Prostate gland (tissue), 2 donors: ENCODE data around the gene DISP2. TPM values are rescaled to one million over a fixed set of nuclear protein-coding genes. Genes with fewer than 3 reads are reported as not detected.

Source experiments
- DNase-seq: peaks from one replicate; pipeline ENCODE4 v3.0.0-alpha.2; 2019; ENCODE audit warnings: low spot score
- H3K27ac ChIP-seq, 2 donors: fragments of 200-600 bp; sonication (generic); 2 replicates each; pipeline ENCODE4 v1.5.1; 2017 to 2019
- H3K27me3 ChIP-seq: fragments of 200-600 bp; sonication (generic); replicated peaks from 2 replicates; pipeline ENCODE4 v1.5.1; 2019; ENCODE audit not compliant: insufficient read depth
- H3K36me3 ChIP-seq, 2 donors: fragments of 200-600 bp; sonication (generic); 1 replicate in 1 of 2; 2 replicates in 1 of 2; pipeline versions ENCODE4 v1.5.1 to v1.8.1; 2017 to 2019
- H3K4me1 ChIP-seq: fragments of 200-600 bp; sonication (generic); replicated peaks from 2 replicates; pipeline ENCODE4 v1.5.1; 2019
- H3K4me3 ChIP-seq, 2 donors: fragments of 200-600 bp; sonication (generic); 2 replicates each; pipeline ENCODE4 v1.5.1; 2017 to 2019
- H3K9me3 ChIP-seq: fragments of 200-600 bp; sonication (generic); 2 replicates; pipeline ENCODE4 v1.5.1; 2017
- POLR2A ChIP-seq: fragments of 450-650 bp; IDR thresholded peaks from one replicate; pipeline ENCODE4 v1.6.1; 2016; ENCODE audit warnings: antibody characterized with exemption, mild to moderate bottlenecking
- POLR2AphosphoS5 ChIP-seq: sonication (generic); formaldehyde crosslinking; IDR thresholded peaks from one replicate; pipeline ENCODE4 v1.6.1; 2017; ENCODE audit warnings: antibody characterized with exemption
- WGBS: methylation state at CpG from one replicate; pipeline ENCODE4 v1.1.5; 2018; 5-methylcytosine and 5-hydroxymethylcytosine counted together
- intact Hi-C: fragments of 100-400 bp; cut with DNase I; formaldehyde crosslinking; loops from one replicate; pipeline ENCODE4 v1.14.2; 2022
- total RNA-seq, 2 donors: library from RNA; depleted of rRNA; stranded (reverse); fragments of >200 nt; gene quantifications; one replicate each; pipeline ENCODE4 v1.1.0, GENCODE V29; 2016
- TF ChIP-seq, protein P1 (sequence below), 4 experiments: fragments of 200-600 bp in 2 of 4; fragments of 450-650 bp in 2 of 4; sonication (generic) in 2 of 4; IDR thresholded peaks; 1 replicate in 3 of 4; 2 replicates in 1 of 4; pipeline ENCODE4 v1.5.1; 2016 to 2019; ENCODE audit warnings: antibody characterized with exemption in 4 of 4, mild to moderate bottlenecking in 2 of 4, moderate library complexity in 2 of 4

The DISP2 gene
- total RNA-seq, 2 donors from 2014 or later = 0.27 to 1.6 TPM

DNA sequence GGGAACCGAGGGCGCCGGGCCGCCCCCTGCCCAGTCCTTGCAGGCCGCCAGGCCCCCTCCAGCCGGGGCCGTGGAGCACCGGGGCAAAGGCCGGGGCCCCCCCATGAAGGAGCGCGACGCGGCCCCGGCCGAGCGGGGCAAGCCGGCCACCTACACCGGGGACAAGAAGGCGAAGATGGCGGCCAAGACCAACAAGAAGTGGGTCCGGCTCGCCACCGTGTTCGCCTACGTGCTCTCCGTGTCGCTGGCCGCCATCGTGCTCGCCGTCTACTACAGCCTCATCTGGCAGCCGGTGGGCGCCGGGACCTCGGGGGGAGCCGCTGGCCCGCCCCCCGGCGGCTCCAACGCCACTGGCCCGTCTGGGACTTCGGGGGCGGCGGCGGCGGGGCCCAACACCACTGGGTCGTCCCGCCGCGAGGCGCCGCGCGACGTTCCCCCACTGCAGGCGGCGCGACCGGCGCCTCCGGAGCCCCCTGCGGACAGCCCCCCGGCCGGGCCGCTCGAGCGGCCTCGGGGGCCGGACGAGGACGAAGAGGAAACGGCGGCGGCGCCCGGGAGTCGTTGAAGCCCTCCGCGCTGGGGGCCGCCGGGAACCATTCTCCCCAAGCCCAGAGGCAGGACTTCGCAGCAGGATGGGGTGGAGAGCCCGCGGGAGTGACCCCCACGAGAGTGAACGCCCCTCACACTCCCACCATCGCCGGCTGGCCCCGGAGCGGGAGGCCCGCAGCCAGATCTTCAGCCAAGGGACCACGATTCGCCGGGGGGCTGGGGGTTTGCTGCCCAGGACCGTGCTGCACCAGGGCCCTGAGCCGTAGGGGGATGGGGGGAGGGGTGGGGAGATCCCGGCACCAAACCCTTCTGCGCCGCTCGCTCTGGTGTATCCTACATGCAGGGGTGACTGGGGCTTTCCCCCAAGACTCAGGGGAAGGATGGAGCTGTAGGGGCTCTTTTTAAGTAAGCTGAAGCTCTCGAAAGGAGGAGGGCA lies 33.8 kb upstream of the DISP2 start:
- whole genome bisulfite sequencing = 3% methylated on average over 85 of the region's 101 CpGs
- intact Hi-C loops = loop anchor here (2.0 to 5.0 kb wide), 2 partner anchors 17 to 33 kb away; partner anchors contain the start of genes CCDC9B and DISP2

DNA sequence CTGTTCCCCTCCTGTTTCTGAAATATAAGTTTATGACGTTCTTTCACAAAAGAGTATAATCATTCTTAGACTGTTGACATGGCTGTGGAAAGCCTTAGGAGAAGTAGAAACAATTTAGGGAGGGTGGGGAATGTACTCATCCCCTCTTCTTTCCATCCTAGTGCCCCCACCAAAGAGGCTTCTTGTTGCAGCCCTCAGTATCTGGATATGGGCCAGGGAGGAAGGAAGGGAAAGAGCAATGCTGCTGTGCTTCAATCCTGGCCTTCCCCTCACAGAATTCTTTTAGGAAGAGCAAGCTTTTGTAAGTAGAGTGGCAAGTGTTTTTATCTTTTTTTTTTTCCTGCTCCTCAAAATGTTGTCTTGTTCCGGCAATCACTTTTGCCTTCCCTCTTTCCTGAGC lies 32.8 kb upstream of the DISP2 start:
- DNase-seq = no peak
- H3K27me3 ChIP-seq = no peaks in the 10 kb centered on the region
- no peaks in the 10 kb centered on the region for H3K9me3 ChIP-seq
- no peak for TF ChIP-seq POLR2A
- TF ChIP-seq POLR2AphosphoS5 = no peak
- TF ChIP-seq, protein P1, sequence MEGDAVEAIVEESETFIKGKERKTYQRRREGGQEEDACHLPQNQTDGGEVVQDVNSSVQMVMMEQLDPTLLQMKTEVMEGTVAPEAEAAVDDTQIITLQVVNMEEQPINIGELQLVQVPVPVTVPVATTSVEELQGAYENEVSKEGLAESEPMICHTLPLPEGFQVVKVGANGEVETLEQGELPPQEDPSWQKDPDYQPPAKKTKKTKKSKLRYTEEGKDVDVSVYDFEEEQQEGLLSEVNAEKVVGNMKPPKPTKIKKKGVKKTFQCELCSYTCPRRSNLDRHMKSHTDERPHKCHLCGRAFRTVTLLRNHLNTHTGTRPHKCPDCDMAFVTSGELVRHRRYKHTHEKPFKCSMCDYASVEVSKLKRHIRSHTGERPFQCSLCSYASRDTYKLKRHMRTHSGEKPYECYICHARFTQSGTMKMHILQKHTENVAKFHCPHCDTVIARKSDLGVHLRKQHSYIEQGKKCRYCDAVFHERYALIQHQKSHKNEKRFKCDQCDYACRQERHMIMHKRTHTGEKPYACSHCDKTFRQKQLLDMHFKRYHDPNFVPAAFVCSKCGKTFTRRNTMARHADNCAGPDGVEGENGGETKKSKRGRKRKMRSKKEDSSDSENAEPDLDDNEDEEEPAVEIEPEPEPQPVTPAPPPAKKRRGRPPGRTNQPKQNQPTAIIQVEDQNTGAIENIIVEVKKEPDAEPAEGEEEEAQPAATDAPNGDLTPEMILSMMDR (IDR thresholded peaks at IDR 0.05) = no peak
- no peaks in the 10 kb centered on the region for H3K36me3 ChIP-seq
- H3K4me1 ChIP-seq = peaks cover 4% of the 10 kb centered on the region
- 79% methylated on average over 2 of the region's 2 CpGs for WGBS
- no peak overlapping the region for H3K27ac ChIP-seq
- peak overlapping the region; percentile 70 to 77 for H3K4me3 ChIP-seq
- intact Hi-C loops = no loop called here

More for the DNA sequence above, 33.8 kb upstream of the DISP2 start:
- peaks cover 4% of the 10 kb centered on the region for H3K4me1 ChIP-seq
- TF ChIP-seq POLR2AphosphoS5 = no peak
- TF ChIP-seq POLR2A = no peak
- no peaks in the 10 kb centered on the region for H3K9me3 ChIP-seq
- no peaks in the 10 kb centered on the region for H3K27me3 ChIP-seq
- peak overlapping the region; percentile 70 to 77 for H3K4me3 ChIP-seq
- H3K27ac ChIP-seq = peak overlapping the region; percentile 67 to 68
- no peak for DNase-seq
- H3K36me3 ChIP-seq = no peaks in the 10 kb centered on the region

DNA sequence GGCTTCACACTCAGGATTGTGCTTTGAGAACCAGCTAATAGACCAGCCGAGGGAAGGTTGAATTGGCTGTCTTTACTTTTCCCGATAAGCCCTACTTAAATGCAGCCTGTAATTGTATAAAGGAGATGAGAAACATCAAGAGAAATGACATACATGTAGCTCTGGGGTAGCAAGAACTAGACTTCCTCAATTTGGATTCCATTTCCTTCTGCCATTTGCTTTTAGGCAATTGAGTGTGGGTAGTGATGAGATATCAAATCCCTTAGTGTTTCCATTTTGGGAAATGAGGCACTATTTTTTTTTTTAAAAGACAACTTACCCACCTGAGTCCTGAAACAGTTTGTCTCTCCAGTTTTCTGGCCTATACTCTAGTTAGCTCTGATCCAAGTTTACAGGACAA lies 32.3 kb upstream of the DISP2 start:
- no peaks in the 10 kb centered on the region for H3K36me3 ChIP-seq
- 96% methylated on average over 2 of the region's 2 CpGs for WGBS
- intact Hi-C loops = no loop called here
- no peak overlapping the region for H3K27ac ChIP-seq
- DNase-seq = no peak
- H3K4me1 ChIP-seq = peaks cover 4% of the 10 kb centered on the region
- no peak overlapping the region for H3K4me3 ChIP-seq
- H3K9me3 ChIP-seq = no peaks in the 10 kb centered on the region
- no peak for TF ChIP-seq POLR2AphosphoS5
- TF ChIP-seq, protein P1 (IDR thresholded peaks at IDR 0.05) = no peak
- TF ChIP-seq POLR2A = no peak
- no peaks in the 10 kb centered on the region for H3K27me3 ChIP-seq

DNA sequence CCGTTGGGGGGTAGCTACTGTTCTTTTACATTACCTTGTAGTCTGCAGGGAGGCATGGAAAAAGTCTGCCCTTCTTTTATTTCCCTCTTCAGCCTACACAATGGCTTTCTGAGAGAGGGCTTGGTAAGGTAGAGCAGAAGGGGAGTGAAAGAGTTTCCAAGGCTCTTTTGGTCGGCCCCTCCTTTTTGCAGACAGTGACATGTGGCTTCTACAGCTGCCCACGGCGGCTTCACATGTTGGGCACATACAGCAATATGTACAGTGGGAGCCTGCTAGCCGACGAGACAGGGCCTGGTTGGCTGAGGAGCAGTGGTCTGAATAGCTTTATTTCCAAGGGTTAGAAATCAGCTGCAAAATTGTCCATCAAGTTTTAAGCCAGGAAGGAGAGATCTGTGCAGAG lies 30.6 kb upstream of the DISP2 start:
- 78% methylated on average over 6 of the region's 6 CpGs for WGBS
- no peak overlapping the region for H3K27ac ChIP-seq
- no peak overlapping the region for H3K4me3 ChIP-seq
- H3K4me1 ChIP-seq = peaks cover 4% of the 10 kb centered on the region
- intact Hi-C loops = no loop called here
- DNase-seq = no peak
- no peaks in the 10 kb centered on the region for H3K27me3 ChIP-seq
- H3K9me3 ChIP-seq = no peaks in the 10 kb centered on the region
- TF ChIP-seq POLR2AphosphoS5 (no peak), POLR2A (no peak)
- TF ChIP-seq, protein P1 (IDR thresholded peaks at IDR 0.05) = no peak
- no peaks in the 10 kb centered on the region for H3K36me3 ChIP-seq

DNA sequence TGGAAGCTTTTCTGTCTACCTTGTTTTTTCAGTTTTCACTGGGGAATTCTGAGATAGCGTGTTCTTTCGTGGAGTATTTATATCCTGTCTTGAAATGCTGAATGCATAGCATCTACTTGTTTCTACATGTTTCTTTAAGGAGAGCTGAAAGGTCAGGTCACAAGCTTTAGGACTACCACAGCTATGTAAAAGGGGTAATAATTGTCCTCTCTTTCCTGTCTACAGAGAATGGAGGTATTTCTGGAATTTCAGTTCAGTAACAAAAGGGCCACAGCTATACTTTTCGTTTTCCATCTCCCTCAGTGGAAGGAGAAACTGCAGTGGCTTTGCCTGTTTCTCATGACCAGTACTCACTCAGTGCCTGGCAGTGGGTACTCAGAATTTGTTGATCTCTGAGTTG lies 29.8 kb upstream of the DISP2 start:
- no peak for DNase-seq
- Histone ChIP-seq H3K27ac (no peak overlapping the region), H3K36me3 (no peaks in the 10 kb centered on the region), H3K9me3 (no peaks in the 10 kb centered on the region), H3K4me3 (no peak overlapping the region), H3K4me1 (peaks cover 4% of the 10 kb centered on the region), H3K27me3 (no peaks in the 10 kb centered on the region)
- TF ChIP-seq, protein P1 (IDR thresholded peaks at IDR 0.05) = no peak
- no peak for TF ChIP-seq POLR2AphosphoS5
- TF ChIP-seq POLR2A = no peak
- intact Hi-C loops = no loop called here
- WGBS = 66% methylated on average over 3 of the region's 3 CpGs
